C4-2B (cell line): ENCODE measurements around the gene TFEB.

Source experiments
- ZFX ChIP-seq: fragments of 450-650 bp; IDR thresholded peaks from 2 replicates; pipeline ENCODE4 v1.6.1; 2017
- TF ChIP-seq, protein P1 (sequence below): fragments of 450-650 bp; conservative IDR thresholded peaks from 2 replicates; pipeline ENCODE4 v1.5.1; 2017; ENCODE audit warnings: mild to moderate bottlenecking

DNA sequence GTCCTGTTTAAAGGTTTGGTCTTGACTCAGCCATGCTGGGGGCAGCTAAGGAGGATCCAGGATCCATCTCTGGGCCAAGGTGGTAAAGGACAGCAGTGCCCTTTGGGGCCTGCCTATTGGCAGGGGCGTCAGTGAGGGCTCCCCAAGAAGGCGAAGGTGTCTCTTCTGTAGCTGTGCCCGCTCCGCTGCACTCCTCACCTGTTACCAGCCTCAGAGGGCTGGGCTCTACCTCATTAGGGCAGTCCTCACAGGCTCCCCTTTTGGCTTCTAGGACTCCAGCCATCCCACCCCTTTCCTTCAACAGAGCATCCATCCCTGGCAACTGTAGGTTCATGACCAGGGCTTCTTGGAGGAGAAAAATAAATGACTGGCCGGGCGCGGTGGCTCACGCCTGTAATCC lies 34.0 kb upstream of the TFEB start:
- TF ChIP-seq, protein P1, sequence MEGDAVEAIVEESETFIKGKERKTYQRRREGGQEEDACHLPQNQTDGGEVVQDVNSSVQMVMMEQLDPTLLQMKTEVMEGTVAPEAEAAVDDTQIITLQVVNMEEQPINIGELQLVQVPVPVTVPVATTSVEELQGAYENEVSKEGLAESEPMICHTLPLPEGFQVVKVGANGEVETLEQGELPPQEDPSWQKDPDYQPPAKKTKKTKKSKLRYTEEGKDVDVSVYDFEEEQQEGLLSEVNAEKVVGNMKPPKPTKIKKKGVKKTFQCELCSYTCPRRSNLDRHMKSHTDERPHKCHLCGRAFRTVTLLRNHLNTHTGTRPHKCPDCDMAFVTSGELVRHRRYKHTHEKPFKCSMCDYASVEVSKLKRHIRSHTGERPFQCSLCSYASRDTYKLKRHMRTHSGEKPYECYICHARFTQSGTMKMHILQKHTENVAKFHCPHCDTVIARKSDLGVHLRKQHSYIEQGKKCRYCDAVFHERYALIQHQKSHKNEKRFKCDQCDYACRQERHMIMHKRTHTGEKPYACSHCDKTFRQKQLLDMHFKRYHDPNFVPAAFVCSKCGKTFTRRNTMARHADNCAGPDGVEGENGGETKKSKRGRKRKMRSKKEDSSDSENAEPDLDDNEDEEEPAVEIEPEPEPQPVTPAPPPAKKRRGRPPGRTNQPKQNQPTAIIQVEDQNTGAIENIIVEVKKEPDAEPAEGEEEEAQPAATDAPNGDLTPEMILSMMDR = no peak
- no peak for TF ChIP-seq ZFX
